Endothelial cell of hepatic sinusoid (primary cell): Measurements from ENCODE around the gene TUBA3E.
"Not testable (repeated sequence)": the region's sequence is repeated elsewhere in the genome, so short reads cannot be mapped to it uniquely, and the experiment has no call there.

Experiments
- in situ Hi-C: cut with HindIII; loops from 2 replicates; pipeline ENCODE4 v1.10.0; 2017; ENCODE audit warnings: low sequenced_read_pairs

TUBA3E gene

GRCh38 chr2:130165293-130166016, 32.8 kb downstream of the TUBA3E start:
- in situ Hi-C loops = no loop called here

GRCh38 chr2:130162968-130163367, 35.3 kb downstream of the TUBA3E start:
- in situ Hi-C loops = no loop called here

GRCh38 chr2:130162486-130162885, 35.8 kb downstream of the TUBA3E start:
- in situ Hi-C loops = not testable (repeated sequence)

DNA sequence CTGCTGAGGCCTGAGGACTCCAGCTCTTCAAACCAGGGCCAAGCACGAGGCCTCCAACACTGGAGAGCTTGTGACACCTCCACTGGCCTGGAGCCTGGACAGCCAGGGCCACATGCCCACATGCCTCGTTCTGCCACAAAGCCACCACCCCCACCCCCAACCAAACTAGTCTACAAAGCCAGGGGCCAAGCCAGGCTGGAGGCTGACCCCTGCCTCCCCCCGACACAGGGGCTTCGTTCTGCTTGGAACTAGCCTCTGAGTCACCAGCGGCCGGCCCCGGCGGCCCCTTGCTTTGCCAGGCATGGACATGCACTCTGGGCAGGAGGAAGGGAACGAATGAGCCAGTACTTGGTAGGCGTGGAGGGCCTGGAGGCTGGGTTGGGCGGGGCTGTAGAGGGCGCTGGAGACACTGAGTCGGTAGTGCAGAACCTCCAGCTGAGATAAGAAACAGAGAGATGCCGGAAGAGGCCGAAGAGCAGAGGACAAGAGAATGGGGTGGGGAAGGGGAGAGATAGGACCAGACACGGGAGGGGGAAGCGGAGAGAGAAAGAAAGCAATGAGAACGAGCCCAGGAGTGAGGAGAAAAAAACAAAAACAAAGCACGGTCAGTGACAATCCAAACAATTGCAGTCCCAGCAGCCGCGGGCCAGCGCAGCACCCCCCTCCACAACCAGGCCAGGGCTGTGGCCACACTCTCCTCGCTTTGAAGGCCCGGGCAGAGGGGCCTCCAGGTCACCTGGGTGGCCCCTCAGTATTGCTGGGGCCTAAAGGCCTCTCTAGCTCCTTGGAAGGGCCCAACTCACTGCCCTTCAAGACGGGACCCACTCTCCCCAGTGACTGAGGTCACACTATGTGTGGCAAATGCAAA, 37.2 kb downstream of the TUBA3E start:
- in situ Hi-C loops = not testable (repeated sequence)

DNA sequence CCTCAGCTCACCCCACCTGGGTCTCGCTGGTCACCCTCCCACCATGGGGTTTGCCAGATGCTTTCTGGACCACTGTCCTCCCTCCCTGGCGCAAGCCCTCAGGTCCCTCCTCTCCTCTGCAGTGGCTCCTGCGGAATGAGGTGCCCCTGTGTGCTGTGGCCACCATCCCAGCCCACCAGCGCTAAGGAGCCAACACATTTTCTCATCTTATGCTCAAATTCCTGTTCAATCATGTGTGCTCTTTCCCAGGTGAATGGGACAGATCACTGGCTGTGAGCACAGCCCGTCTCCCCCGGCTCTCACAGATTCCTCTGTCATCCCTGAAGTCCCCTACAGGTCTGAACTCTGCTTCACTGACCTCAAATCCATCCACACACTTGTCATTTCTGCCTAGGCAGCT, 38.1 kb downstream of the TUBA3E start:
- in situ Hi-C loops = no loop called here

DNA sequence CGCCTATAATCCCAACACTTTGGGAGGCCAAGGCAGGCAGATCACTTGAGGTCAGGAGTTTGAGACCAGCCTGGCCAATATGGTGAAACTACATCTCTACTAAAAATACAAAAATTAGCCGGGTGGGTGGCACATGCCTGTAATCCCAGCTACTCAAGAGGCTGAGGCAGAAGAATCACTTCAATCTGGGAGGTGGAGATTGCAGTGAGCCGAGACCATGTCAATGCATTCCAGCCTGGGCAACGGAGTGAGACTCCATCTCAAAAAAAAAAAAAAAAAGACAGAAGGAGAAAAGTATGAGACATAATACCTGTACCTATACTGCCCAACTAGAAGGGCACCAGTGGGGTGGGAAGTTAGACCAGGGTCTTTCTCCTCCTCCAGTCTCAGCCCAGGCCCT, 38.9 kb downstream of the TUBA3E start:
- in situ Hi-C loops = not testable (repeated sequence)

DNA sequence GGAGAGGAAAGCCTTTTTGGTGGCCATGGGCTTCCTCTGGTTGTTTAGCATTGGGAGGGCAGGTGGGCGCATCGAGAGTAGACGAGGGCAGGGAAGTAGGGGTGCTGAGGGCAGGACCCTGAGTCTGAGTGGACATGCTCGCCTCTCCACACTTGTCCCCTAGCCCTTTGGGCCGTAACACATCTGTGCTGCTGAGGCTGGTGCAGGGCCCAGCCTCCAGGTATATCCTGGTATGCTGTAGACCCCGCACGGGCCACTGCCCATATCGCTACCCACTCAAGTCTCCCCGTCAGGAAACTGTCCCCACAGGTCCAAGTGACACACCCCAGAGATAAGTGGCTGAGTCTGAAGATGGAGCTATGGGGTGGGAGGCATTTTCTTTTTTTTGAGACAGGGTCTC, 39.6 kb downstream of the TUBA3E start:
- in situ Hi-C loops = no loop called here

- in situ Hi-C loops = not testable (repeated sequence)
Measured at GRCh38 chr2:130157825-130158514, 40.3 kb downstream of the TUBA3E start.

DNA sequence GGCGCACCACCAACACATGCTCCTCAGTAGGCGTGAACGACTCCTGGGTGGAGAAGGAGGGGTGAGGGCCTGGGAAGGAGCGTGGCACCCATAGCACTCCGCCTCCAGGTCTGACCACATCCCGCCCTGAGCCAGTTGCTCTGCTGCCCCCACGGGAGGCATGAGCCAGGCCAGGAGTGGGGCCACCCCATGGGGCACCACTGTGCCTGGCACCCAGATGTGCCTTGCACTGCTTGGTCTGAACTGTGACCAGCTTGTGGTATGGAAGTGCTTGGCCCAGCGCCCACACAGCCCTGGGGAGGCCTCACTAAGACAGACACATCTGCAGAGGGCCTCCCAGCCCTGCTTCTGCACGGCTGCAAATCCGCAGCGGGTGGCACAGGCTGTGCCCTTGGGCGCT, 40.9 kb downstream of the TUBA3E start:
- in situ Hi-C loops = not testable (repeated sequence)

DNA sequence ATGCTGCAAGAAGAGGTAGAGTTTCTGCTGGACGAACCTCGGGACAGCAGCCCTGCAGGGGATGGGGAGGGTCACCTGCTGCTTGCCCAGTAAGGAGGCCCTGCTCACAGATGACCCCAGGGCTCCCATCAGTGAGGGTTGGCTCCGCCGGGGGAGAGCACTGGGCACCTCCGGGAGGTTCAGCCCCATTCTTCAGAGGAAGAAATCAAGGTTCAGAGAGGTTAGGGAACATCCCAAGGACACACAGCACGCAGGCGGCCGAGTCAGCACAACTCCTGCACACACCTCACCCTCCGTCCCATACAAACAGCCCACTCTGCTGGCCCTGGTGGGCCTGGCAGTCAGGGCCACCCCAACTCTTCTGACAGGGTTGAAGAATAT, 41.6 kb downstream of the TUBA3E start:
- in situ Hi-C loops = no loop called here

GRCh38 chr2:130155956-130156623, 42.1 kb downstream of the TUBA3E start:
- in situ Hi-C loops = not testable (repeated sequence)

- in situ Hi-C loops = no loop called here
Measured at GRCh38 chr2:130154773-130155765, 43.2 kb downstream of the TUBA3E start.

DNA sequence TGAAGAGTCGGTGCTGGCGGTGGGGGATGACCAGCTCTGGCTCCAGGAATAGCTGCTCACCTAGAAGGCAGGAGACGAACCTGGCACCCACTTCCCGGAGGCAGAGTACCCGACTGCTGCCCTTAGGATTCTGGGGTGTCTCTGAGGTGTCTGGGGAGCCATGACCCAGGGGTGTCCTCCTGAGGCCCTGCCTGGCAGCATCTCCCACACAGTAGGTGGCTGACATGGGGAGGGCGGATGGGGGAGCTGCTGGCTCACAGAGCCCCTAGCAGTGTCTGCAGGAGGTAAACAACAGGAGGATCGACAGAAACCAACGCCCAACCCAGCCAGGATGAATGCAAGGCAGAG, 43.8 kb downstream of the TUBA3E start:
- in situ Hi-C loops = not testable (repeated sequence)

DNA sequence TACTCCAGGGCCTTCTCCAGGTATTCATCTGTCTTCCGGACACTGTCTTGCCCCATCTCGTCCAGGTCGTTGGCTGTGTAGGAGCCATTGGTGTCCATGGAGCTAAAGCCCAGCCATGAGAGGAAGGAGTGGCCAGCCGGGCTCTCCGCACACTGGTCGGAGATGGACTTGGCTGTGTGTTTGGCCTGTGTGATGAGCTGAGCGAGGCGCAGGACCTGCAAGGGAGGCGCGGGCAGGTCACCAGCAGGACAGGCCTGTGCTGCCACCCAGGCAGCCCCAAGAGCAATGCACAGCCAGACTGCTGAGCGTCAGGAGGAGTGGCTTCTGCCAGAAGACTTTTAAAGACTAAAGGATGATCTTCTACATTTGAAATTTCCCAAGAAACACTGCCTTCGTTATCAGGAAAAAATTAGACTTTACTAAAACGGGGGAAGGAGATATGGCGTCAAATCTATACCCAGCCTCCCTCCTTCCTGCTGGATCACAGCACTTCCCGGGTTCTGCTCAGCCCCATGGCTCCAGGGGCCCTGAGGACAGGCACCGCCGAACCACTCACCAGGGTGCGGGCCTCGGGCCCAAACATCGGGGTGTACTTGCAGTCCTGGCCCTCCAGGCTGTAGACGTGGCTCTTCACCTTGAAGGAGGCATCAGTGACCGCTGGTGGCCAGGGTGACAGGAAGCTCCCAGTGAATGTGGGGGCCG, 44.4 kb downstream of the TUBA3E start:
- in situ Hi-C loops = not testable (repeated sequence)

GRCh38 chr2:130152816-130153595, 45.2 kb downstream of the TUBA3E start:
- in situ Hi-C loops = no loop called here

GRCh38 chr2:130152136-130152815, 46.0 kb downstream of the TUBA3E start:
- in situ Hi-C loops = not testable (repeated sequence)

GRCh38 chr2:130151145-130151512, 47.1 kb downstream of the TUBA3E start:
- in situ Hi-C loops = not testable (repeated sequence)
